Activated naive CD8-positive, alpha-beta T cell treated with anti-CD3 and anti-CD28 coated beads for 36 hours (primary cell): ENCODE results near the gene GIGYF1. TPM values are rescaled to one million over a fixed set of nuclear protein-coding genes. Genes with fewer than 3 reads are reported as not detected.
"Not testable (repeated sequence)": the region's sequence is repeated elsewhere in the genome, so short reads cannot be mapped to it uniquely, and the experiment has no call there.

Experiments used
- DNase-seq: peaks from one replicate; pipeline ENCODE4 v3.0.0; 2021
- H3K27ac Mint-ChIP-seq: one replicate; pipeline ENCODE4 v1.8.0; 2022; ENCODE audit warnings: mild to moderate bottlenecking, moderate library complexity, mixed read lengths
- H3K27me3 Mint-ChIP-seq: one replicate; pipeline ENCODE4 v1.8.0; 2022; ENCODE audit warnings: mild to moderate bottlenecking, mixed read lengths
- H3K36me3 Mint-ChIP-seq: one replicate; pipeline ENCODE4 v1.8.0; 2021; ENCODE audit warnings: mild to moderate bottlenecking, mixed read lengths
- H3K4me1 Mint-ChIP-seq: one replicate; pipeline ENCODE4 v1.8.0; 2021; ENCODE audit warnings: mixed read lengths
- H3K4me3 Mint-ChIP-seq: one replicate; pipeline ENCODE4 v1.8.0; 2022; ENCODE audit warnings: mild to moderate bottlenecking, moderate library complexity, mixed read lengths
- H3K9me3 Mint-ChIP-seq: one replicate; pipeline ENCODE4 v1.8.0; 2022; ENCODE audit warnings: mixed read lengths
- total RNA-seq, 2 experiments: library from RNA; stranded (reverse); gene quantifications; one replicate each; pipeline ENCODE4 v1.2.3, GENCODE V29; 2021

Gene GIGYF1
- total RNA-seq, 2 experiments from 2014 or later, result 41.9 to 45.2 TPM

GRCh38 chr7:100673302-100673941 lies 20.6 kb downstream of the GIGYF1 start, which contains the start of gene GNB2:
TSS of gene GNB2 (plus strand) at chr7:100673740. CDS start at chr7:100676266, 2,526 bp downstream.
- peaks cover 15% of the 10 kb centered on the region for H3K36me3 Mint-ChIP-seq
- H3K27me3 Mint-ChIP-seq, result no peaks in the 10 kb centered on the region
- H3K4me3 Mint-ChIP-seq, result peak within 1 kb of the TSS; percentile 97
- peaks cover 12% of the 10 kb centered on the region for H3K4me1 Mint-ChIP-seq
- DNase-seq, result peak; percentile 98
- no peaks in the 10 kb centered on the region for H3K9me3 Mint-ChIP-seq
- peak within 1 kb of the TSS; percentile 94 for H3K27ac Mint-ChIP-seq

GRCh38 chr7:100671353-100672327 lies 22.4 kb downstream of the GIGYF1 start:
- DNase-seq, result no peak
- Mint-ChIP-seq H3K9me3 (no peaks in the 10 kb centered on the region), H3K4me1 (peaks cover 4% of the 10 kb centered on the region), H3K36me3 (peaks cover 6% of the 10 kb centered on the region), H3K27me3 (no peaks in the 10 kb centered on the region), H3K4me3 (no peak overlapping the region), H3K27ac (no peak overlapping the region)

- Mint-ChIP-seq H3K4me3 (no peak overlapping the region), H3K27me3 (no peaks in the 10 kb centered on the region), H3K9me3 (no peaks in the 10 kb centered on the region), H3K4me1 (no peaks in the 10 kb centered on the region), H3K27ac (no peak overlapping the region), H3K36me3 (no peaks in the 10 kb centered on the region)
- no peak for DNase-seq
Measured at GRCh38 chr7:100670074-100670473, 24.0 kb downstream of the GIGYF1 start.

GRCh38 chr7:100669106-100669505 lies 24.9 kb downstream of the GIGYF1 start:
- H3K36me3 Mint-ChIP-seq, H3K27me3 Mint-ChIP-seq, H3K4me3 Mint-ChIP-seq, H3K27ac Mint-ChIP-seq, H3K9me3 Mint-ChIP-seq, H3K4me1 Mint-ChIP-seq, DNase-seq: not testable (repeated sequence)

GRCh38 chr7:100668069-100668449 lies 26.0 kb downstream of the GIGYF1 start:
- H3K4me1 Mint-ChIP-seq, result no peaks in the 10 kb centered on the region
- no peak overlapping the region for H3K27ac Mint-ChIP-seq
- no peak overlapping the region for H3K4me3 Mint-ChIP-seq
- no peaks in the 10 kb centered on the region for H3K36me3 Mint-ChIP-seq
- no peaks in the 10 kb centered on the region for H3K9me3 Mint-ChIP-seq
- H3K27me3 Mint-ChIP-seq, result no peaks in the 10 kb centered on the region
- no peak for DNase-seq

- Mint-ChIP-seq H3K4me1 (no peaks in the 10 kb centered on the region), H3K36me3 (no peaks in the 10 kb centered on the region), H3K27ac (no peak overlapping the region), H3K27me3 (no peaks in the 10 kb centered on the region), H3K9me3 (no peaks in the 10 kb centered on the region), H3K4me3 (no peak overlapping the region)
- no peak for DNase-seq
Measured at GRCh38 chr7:100667331-100668068, 26.6 kb downstream of the GIGYF1 start.

- Mint-ChIP-seq H3K4me1 (no peaks in the 10 kb centered on the region), H3K27ac (no peak overlapping the region)
Measured at GRCh38 chr7:100665168-100665726, 28.8 kb downstream of the GIGYF1 start.

GRCh38 chr7:100662194-100662776 lies 31.8 kb downstream of the GIGYF1 start:
- not testable (repeated sequence) for DNase-seq, H3K9me3 Mint-ChIP-seq, H3K4me1 Mint-ChIP-seq, H3K27ac Mint-ChIP-seq, H3K4me3 Mint-ChIP-seq, H3K36me3 Mint-ChIP-seq
- peaks cover 18% of the 10 kb centered on the region for H3K27me3 Mint-ChIP-seq

More at GRCh38 chr7:100665168-100665726, 28.8 kb downstream of the GIGYF1 start:
- no peak for DNase-seq
- no peaks in the 10 kb centered on the region for H3K36me3 Mint-ChIP-seq
- no peaks in the 10 kb centered on the region for H3K27me3 Mint-ChIP-seq
- no peaks in the 10 kb centered on the region for H3K9me3 Mint-ChIP-seq
- no peak overlapping the region for H3K4me3 Mint-ChIP-seq

GRCh38 chr7:100655908-100656674 lies 38.0 kb downstream of the GIGYF1 start, which contains the start of gene ACTL6B:
TSS of gene ACTL6B (minus strand) at chr7:100656448. CDS start at chr7:100656354, 94 bp downstream.
- Mint-ChIP-seq H3K27me3 (peaks cover 63% of the 10 kb centered on the region), H3K9me3 (no peaks in the 10 kb centered on the region), H3K4me1 (no peaks in the 10 kb centered on the region), H3K27ac (no peak within 1 kb of the TSS), H3K36me3 (no peaks in the 10 kb centered on the region), H3K4me3 (no peak within 1 kb of the TSS)
- DNase-seq, result peak; percentile 74

GRCh38 chr7:100654908-100655831 lies 38.9 kb downstream of the GIGYF1 start:
- no peaks in the 10 kb centered on the region for H3K9me3 Mint-ChIP-seq
- H3K27ac Mint-ChIP-seq, result no peak overlapping the region
- peaks cover 63% of the 10 kb centered on the region for H3K27me3 Mint-ChIP-seq
- H3K4me3 Mint-ChIP-seq, result no peak overlapping the region
- H3K4me1 Mint-ChIP-seq, result no peaks in the 10 kb centered on the region
- DNase-seq, result no peak
- H3K36me3 Mint-ChIP-seq, result no peaks in the 10 kb centered on the region

GRCh38 chr7:100649826-100650565 lies 44.1 kb downstream of the GIGYF1 start:
- Mint-ChIP-seq H3K9me3 (no peaks in the 10 kb centered on the region), H3K27me3 (peaks cover 36% of the 10 kb centered on the region), H3K27ac (no peak overlapping the region), H3K4me3 (no peak overlapping the region), H3K36me3 (no peaks in the 10 kb centered on the region), H3K4me1 (no peaks in the 10 kb centered on the region)
- DNase-seq, result no peak

- Mint-ChIP-seq H3K4me1 (no peaks in the 10 kb centered on the region), H3K27me3 (peaks cover 3% of the 10 kb centered on the region), H3K4me3 (no peak overlapping the region), H3K27ac (no peak overlapping the region), H3K36me3 (no peaks in the 10 kb centered on the region), H3K9me3 (no peaks in the 10 kb centered on the region)
- peak; percentile 38 for DNase-seq
Measured at GRCh38 chr7:100642534-100642907, 51.5 kb downstream of the GIGYF1 start.
